GM21447 (cell line): ENCODE results near the gene GPATCH3.
"Not testable (repeated sequence)": the region's sequence is repeated elsewhere in the genome, so short reads cannot be mapped to it uniquely, and the experiment has no call there.

ENCODE experiments used
- ATAC-seq: cut with Tn5 transposase; IDR thresholded peaks from one replicate; pipeline ENCODE4 v1.9.1; 2021; ENCODE audit not compliant: unreplicated experiment

Gene GPATCH3

DNA sequence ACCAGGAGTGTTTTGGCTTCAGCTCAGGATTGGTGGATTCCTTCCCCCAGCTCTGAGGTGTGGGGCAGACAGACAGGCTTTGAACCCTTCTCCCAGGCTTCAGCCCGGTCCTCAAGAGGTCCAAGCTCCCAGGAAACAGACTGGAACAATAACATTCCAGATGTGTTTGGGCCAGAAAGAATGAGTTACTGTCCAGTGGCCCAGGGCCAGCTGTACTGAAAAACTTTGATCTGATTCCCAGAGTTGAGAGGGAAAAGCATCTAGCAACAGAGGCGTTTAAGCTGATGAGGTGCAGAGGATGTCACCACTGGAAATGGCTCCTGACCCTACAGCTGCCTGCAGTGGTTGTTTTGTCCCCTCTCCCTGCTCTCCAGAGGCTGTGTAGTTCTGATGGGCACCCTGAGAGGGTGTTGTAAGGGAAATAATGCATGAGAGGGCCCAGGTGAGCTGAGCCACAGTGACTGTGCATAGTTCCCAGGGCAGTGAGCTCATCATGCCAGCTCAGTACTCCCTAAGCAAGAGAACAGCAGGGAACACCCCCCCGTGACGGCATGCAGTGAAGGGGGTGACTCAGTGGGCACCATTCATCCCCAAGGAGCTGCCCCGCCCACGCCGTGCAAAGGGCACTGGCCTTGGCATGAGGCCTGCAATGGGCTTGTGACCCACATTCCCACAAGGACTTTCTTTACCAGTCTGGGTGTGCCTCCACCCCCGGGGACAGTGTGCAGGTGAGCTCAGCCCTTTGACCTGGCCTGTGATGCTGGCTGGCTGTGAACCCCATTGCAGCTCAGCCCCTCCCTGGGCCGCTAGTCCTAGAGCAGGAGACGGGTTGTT lies 51.1 kb downstream of the GPATCH3 start:
- ATAC-seq, result no peak

- ATAC-seq, result no peak
Measured at GRCh38 chr1:26848499-26848898, 51.8 kb downstream of the GPATCH3 start.

GRCh38 chr1:26847826-26848225 lies 52.4 kb downstream of the GPATCH3 start:
- ATAC-seq, result not testable (repeated sequence)

GRCh38 chr1:26844424-26845196 lies 55.7 kb downstream of the GPATCH3 start:
- no peak for ATAC-seq
